Stimulated activated CD4-positive, alpha-beta T cell treated with anti-CD3 and anti-CD28 coated beads, Interleukin-4, amount 100 ng/mL, for 24 hours (primary cell): ENCODE measurements around the gene FAM53B.
A peak's percentile ranks its signal among the peaks of the same experiment; 100 is the strongest.

ENCODE experiments used
- DNase-seq: peaks from one replicate; pipeline ENCODE4 v3.0.0-alpha.2; 2020

The FAM53B gene

GRCh38 chr10:124694481-124695220, 49.5 kb downstream of the FAM53B start:
- no peak for DNase-seq

GRCh38 chr10:124693801-124694416, 50.3 kb downstream of the FAM53B start:
- DNase-seq = no peak

GRCh38 chr10:124693396-124693795, 50.8 kb downstream of the FAM53B start:
- no peak for DNase-seq

- DNase-seq = no peak
Measured at GRCh38 chr10:124692100-124692446, 52.1 kb downstream of the FAM53B start.

GRCh38 chr10:124691421-124692099, 52.6 kb downstream of the FAM53B start:
- no peak for DNase-seq

- no peak for DNase-seq
Measured at GRCh38 chr10:124691002-124691401, 53.2 kb downstream of the FAM53B start.

- DNase-seq = no peak
Measured at GRCh38 chr10:124689911-124690498, 54.2 kb downstream of the FAM53B start.

- peak; percentile 79 for DNase-seq
Measured at GRCh38 chr10:124688889-124689670, 55.1 kb downstream of the FAM53B start.

- DNase-seq = no peak
Measured at GRCh38 chr10:124688386-124688785, 55.8 kb downstream of the FAM53B start.

GRCh38 chr10:124686707-124687376, 57.3 kb downstream of the FAM53B start:
- DNase-seq = no peak

- DNase-seq = no peak
Measured at GRCh38 chr10:124685261-124685660, 58.9 kb downstream of the FAM53B start.

GRCh38 chr10:124683814-124684213, 60.4 kb downstream of the FAM53B start:
- no peak for DNase-seq

- no peak for DNase-seq
Measured at GRCh38 chr10:124681626-124682552, 62.3 kb downstream of the FAM53B start.

GRCh38 chr10:124681091-124681490, 63.1 kb downstream of the FAM53B start:
- DNase-seq = no peak

- no peak for DNase-seq
Measured at GRCh38 chr10:124680675-124681074, 63.5 kb downstream of the FAM53B start.

- no peak for DNase-seq
Measured at GRCh38 chr10:124679401-124679800, 64.8 kb downstream of the FAM53B start.

- no peak for DNase-seq
Measured at GRCh38 chr10:124678557-124679240, 65.5 kb downstream of the FAM53B start.

- DNase-seq = no peak
Measured at GRCh38 chr10:124677749-124678556, 66.2 kb downstream of the FAM53B start.

- no peak for DNase-seq
Measured at GRCh38 chr10:124677293-124677699, 66.9 kb downstream of the FAM53B start.
